Gastrocnemius medialis (tissue), 4 donors: ENCODE data around the gene NREP. TPM values are rescaled to one million over a fixed set of nuclear protein-coding genes. Genes with fewer than 3 reads are reported as not detected.

Experiments used
- ATAC-seq, 2 donors: fragments of 150-250 bp; one replicate each; pipeline ENCODE4 v1.9.1; 2016
- DNase-seq, 2 donors: peaks; one replicate each; pipeline ENCODE4 v3.0.0-alpha.2; 2019
- H3K27ac ChIP-seq, 4 donors: fragments of 200-600 bp; sonication (generic); 1 replicate in 1 of 4; 2 replicates in 3 of 4; pipeline ENCODE4 v1.5.1; 2016 to 2018; ENCODE audit warnings: mild to moderate bottlenecking in 2 of 4, moderate library complexity in 1 of 4
- H3K27me3 ChIP-seq, 3 donors: fragments of 200-600 bp; sonication (generic) in 2 of 3; 1 replicate in 1 of 3; 2 replicates in 2 of 3; pipeline versions ENCODE4 v1.5.1 to v1.6.0; 2016 to 2019; ENCODE audit warnings: mild to moderate bottlenecking in 1 of 3, moderate library complexity in 1 of 3
- H3K36me3 ChIP-seq, 2 donors: fragments of 200-600 bp; sonication (generic) in 1 of 2; one replicate each; pipeline ENCODE4 v1.5.1; 2017 to 2018
- H3K4me1 ChIP-seq, 2 donors: fragments of 200-600 bp; sonication (generic) in 1 of 2; one replicate each; pipeline ENCODE4 v1.5.1; 2016 to 2017; ENCODE audit warnings: mild to moderate bottlenecking in 2 of 2
- H3K4me3 ChIP-seq, 4 donors: fragments of 200-600 bp; sonication (generic) in 3 of 4; 1 replicate in 1 of 4; 2 replicates in 3 of 4; pipeline ENCODE4 v1.5.1; 2016 to 2019; ENCODE audit warnings: mild to moderate bottlenecking in 2 of 4
- H3K9me3 ChIP-seq, 3 donors: fragments of 200-600 bp; sonication (generic) in 2 of 3; 1 replicate in 1 of 3; 2 replicates in 2 of 3; pipeline ENCODE4 v1.5.1; 2016 to 2019
- CTCF ChIP-seq, 5 experiments: fragments of 450-650 bp in 3 of 5; fragments of 200-600 bp in 2 of 5; sonication (generic) in 2 of 5; IDR thresholded peaks in 4 of 5; conservative IDR thresholded peaks in 1 of 5; 1 replicate in 4 of 5; 2 replicates in 1 of 5; pipeline ENCODE4 v1.5.1; 2016 to 2019; ENCODE audit warnings: antibody characterized with exemption in 5 of 5, mild to moderate bottlenecking in 3 of 5, moderate library complexity in 3 of 5
- POLR2A ChIP-seq, 2 donors: fragments of 450-650 bp; IDR thresholded peaks; one replicate each; pipeline ENCODE4 v1.6.1; 2017; ENCODE audit warnings: antibody characterized with exemption in 2 of 2, mild to moderate bottlenecking in 2 of 2, moderate library complexity in 2 of 2
- in situ Hi-C, 4 donors: fragments of 200-750 bp; cut with MboI; loops; one replicate each; pipeline versions ENCODE4 v1.15.0 to v1.8.0; 2017; ENCODE audit warnings: low sequenced_read_pairs in 4 of 4
- intact Hi-C: fragments of 100-400 bp; cut with DNase I; formaldehyde crosslinking; loops from one replicate; pipeline ENCODE4 v1.15.1; 2023; ENCODE audit warnings: low total_unique reads
- total RNA-seq, 4 donors: library from RNA; depleted of rRNA; stranded (reverse); fragments of >200 nt; gene quantifications; one replicate each; pipeline versions ENCODE4 v1.1.0 to v1.2.3, GENCODE V29; 2016

The NREP gene
- total RNA-seq, 4 donors from 2014 or later = 0.85 to 2.9 (median 1.8) TPM

GRCh38 chr5:111691914-111692313 lies 65.1 kb downstream of the NREP start:
- intact Hi-C loops (no loop called here), in situ Hi-C loops (no loop called here)
- Histone ChIP-seq H3K27me3 (no peaks in the 10 kb centered on the region), H3K27ac (no peak overlapping the region), H3K4me3 (no peak overlapping the region), H3K9me3 (no peaks in the 10 kb centered on the region), H3K36me3 (no peaks in the 10 kb centered on the region), H3K4me1 (no peaks in the 10 kb centered on the region)
- ATAC-seq (no peak), DNase-seq (no peak)
- no peak for TF ChIP-seq CTCF (IDR thresholded peaks at IDR 0.05 in 4 of 5, conservative IDR thresholded peaks at IDR 0.05 in 1 of 5)
- no peak for TF ChIP-seq POLR2A (IDR thresholded peaks at IDR 0.05)

DNA sequence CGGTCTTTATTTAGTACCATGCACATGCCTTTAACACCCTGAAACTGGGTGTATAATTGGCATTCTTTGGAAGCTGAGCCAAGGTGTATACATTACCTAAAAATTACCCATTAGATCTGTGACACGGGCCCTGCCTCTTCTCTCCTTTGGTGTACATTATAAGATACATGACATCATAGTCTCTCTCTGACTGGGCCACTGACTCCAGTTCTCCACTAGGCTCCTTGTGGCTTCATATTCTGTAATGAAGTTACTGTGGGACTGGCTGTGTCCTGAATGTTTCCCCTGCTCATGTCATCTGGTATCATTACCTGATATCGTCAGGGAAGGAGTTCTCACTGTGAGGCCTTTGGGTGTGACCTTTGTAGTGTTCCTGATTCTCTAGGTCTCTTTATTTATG lies 65.5 kb downstream of the NREP start:
- no peak for DNase-seq
- Histone ChIP-seq H3K4me3 (no peak overlapping the region), H3K27ac (no peak overlapping the region), H3K36me3 (no peaks in the 10 kb centered on the region), H3K4me1 (no peaks in the 10 kb centered on the region), H3K27me3 (no peaks in the 10 kb centered on the region), H3K9me3 (no peaks in the 10 kb centered on the region)
- in situ Hi-C loops (no loop called here), intact Hi-C loops (no loop called here)
- no peak for ATAC-seq
- TF ChIP-seq CTCF (IDR thresholded peaks at IDR 0.05 in 4 of 5, conservative IDR thresholded peaks at IDR 0.05 in 1 of 5) (no peak), POLR2A (IDR thresholded peaks at IDR 0.05) (no peak)

GRCh38 chr5:111689357-111689935 lies 67.5 kb downstream of the NREP start:
- intact Hi-C loops = loop anchor here (10.0 kb wide), 2 partner anchors 135 to 455 kb away; no protein-coding TSS in a partner anchor

DNA sequence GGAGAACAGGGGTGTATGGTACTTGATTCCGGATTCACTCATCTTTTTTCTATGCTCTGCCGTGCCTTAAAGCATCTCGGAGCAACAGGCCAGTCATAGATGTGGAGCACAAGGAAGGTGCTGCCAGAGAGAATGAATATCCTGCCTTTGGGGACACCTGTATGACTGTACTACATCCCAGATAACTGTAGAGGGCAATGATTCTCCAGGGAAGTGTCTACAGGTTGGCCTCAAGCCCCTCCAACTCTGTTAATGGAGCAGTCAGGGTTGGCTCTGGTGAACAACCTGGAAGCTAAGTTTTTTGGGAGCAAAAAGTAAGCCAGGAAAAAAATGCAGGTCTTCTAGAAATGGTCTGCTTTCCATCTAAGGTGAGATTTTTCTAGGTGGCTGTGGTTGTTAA lies 71.0 kb downstream of the NREP start:
- Histone ChIP-seq H3K4me3 (no peak overlapping the region), H3K27me3 (no peaks in the 10 kb centered on the region), H3K36me3 (no peaks in the 10 kb centered on the region), H3K9me3 (no peaks in the 10 kb centered on the region), H3K27ac (no peak overlapping the region), H3K4me1 (peaks cover 6 to 8% of the 10 kb centered on the region in 2 donors)
- ATAC-seq (no peak), DNase-seq (no peak)
- TF ChIP-seq POLR2A (IDR thresholded peaks at IDR 0.05) = no peak
- no peak for TF ChIP-seq CTCF (IDR thresholded peaks at IDR 0.05 in 4 of 5, conservative IDR thresholded peaks at IDR 0.05 in 1 of 5)
- intact Hi-C loops = loop anchor here (10.0 kb wide), 2 partner anchors 131 to 459 kb away; no protein-coding TSS in a partner anchor
- in situ Hi-C loops = no loop called here

More at GRCh38 chr5:111689357-111689935, 67.5 kb downstream of the NREP start:
- Histone ChIP-seq H3K4me1 (no peaks in the 10 kb centered on the region), H3K4me3 (no peak overlapping the region), H3K27ac (no peak overlapping the region), H3K36me3 (no peaks in the 10 kb centered on the region), H3K9me3 (no peaks in the 10 kb centered on the region), H3K27me3 (no peaks in the 10 kb centered on the region)
- in situ Hi-C loops = no loop called here
- TF ChIP-seq CTCF (IDR thresholded peaks at IDR 0.05 in 4 of 5, conservative IDR thresholded peaks at IDR 0.05 in 1 of 5) = no peak
- TF ChIP-seq POLR2A (IDR thresholded peaks at IDR 0.05) = no peak
- no peak for ATAC-seq
- DNase-seq = no peak

GRCh38 chr5:111682641-111683040 lies 74.4 kb downstream of the NREP start:
- H3K4me1 ChIP-seq = peaks cover 13 to 16% of the 10 kb centered on the region in 2 donors
- TF ChIP-seq CTCF (IDR thresholded peaks at IDR 0.05 in 4 of 5, conservative IDR thresholded peaks at IDR 0.05 in 1 of 5) (no peak), POLR2A (IDR thresholded peaks at IDR 0.05) (no peak)
- H3K27ac ChIP-seq = no peak overlapping the region
- ATAC-seq (no peak), DNase-seq (no peak)
- H3K36me3 ChIP-seq = no peaks in the 10 kb centered on the region
- H3K9me3 ChIP-seq = no peaks in the 10 kb centered on the region
- intact Hi-C loops (loop anchor here (10.0 kb wide), 2 partner anchors 128 to 462 kb away; no protein-coding TSS in a partner anchor), in situ Hi-C loops (no loop called here)
- no peaks in the 10 kb centered on the region for H3K27me3 ChIP-seq
- H3K4me3 ChIP-seq = no peak overlapping the region
